ENCODE measurements around the gene BTBD3. TPM values are rescaled to one million over a fixed set of nuclear protein-coding genes. Genes with fewer than 3 reads are reported as not detected.

The BTBD3 gene
- total RNA-seq, 1 donor: 74.3 TPM

GRCh38 chr20:11901127-11901526 lies 16.6 kb upstream of the BTBD3 start:
- peak; percentile 65 for DNase-seq (ENCODE audit: low read depth)
- no peak for TF ChIP-seq CTCF (IDR thresholded peaks at IDR 0.05; ENCODE audit: insufficient read depth, low read depth, low read length)
- H3K4me3 ChIP-seq (ENCODE audit: low read depth, low read length): no peak overlapping the region

- DNase-seq (ENCODE audit: low read depth): peak; percentile 70
- no peak overlapping the region for H3K4me3 ChIP-seq (ENCODE audit: low read depth, low read length)
- TF ChIP-seq CTCF (IDR thresholded peaks at IDR 0.05; ENCODE audit: insufficient read depth, low read depth, low read length): no peak
Observed at GRCh38 chr20:11902285-11902697, 15.4 kb upstream of the BTBD3 start.

DNA sequence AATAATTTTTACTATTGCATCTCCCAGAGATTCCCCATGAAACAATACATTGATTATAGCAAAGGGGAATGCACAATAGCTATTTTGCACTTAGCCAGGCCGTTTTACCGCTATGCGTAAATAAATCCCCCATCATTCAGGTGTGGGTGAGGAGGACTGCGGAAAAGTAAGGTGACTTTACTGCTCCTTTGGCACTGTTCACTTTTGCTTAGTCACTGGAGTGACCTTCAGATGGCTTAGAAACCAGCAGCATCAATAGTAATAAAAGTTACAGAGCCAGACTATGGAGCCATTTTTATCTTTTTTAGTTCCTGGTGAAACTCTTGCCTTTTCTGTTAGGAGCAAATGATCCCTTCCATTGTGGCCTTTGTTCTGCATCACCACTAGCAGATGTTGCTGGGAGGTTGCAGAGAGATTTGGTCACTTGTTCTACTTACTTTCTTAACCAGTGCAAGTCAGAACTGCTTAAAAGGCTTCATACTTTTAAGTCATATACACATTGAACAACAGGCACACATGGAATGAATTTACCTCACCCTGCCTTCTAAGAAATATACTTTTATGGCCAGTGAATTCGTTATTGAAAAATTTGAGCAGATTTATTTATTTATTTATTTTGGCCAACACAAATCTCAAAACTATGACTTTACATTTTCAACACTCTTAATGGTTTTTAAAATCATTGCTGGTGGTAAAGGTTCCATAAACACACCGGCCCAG lies 12.1 kb upstream of the BTBD3 start:
- no peak for DNase-seq (ENCODE audit: low read depth)
- no peak overlapping the region for H3K4me3 ChIP-seq (ENCODE audit: low read depth, low read length)
- TF ChIP-seq CTCF (IDR thresholded peaks at IDR 0.05; ENCODE audit: insufficient read depth, low read depth, low read length): no peak

DNA sequence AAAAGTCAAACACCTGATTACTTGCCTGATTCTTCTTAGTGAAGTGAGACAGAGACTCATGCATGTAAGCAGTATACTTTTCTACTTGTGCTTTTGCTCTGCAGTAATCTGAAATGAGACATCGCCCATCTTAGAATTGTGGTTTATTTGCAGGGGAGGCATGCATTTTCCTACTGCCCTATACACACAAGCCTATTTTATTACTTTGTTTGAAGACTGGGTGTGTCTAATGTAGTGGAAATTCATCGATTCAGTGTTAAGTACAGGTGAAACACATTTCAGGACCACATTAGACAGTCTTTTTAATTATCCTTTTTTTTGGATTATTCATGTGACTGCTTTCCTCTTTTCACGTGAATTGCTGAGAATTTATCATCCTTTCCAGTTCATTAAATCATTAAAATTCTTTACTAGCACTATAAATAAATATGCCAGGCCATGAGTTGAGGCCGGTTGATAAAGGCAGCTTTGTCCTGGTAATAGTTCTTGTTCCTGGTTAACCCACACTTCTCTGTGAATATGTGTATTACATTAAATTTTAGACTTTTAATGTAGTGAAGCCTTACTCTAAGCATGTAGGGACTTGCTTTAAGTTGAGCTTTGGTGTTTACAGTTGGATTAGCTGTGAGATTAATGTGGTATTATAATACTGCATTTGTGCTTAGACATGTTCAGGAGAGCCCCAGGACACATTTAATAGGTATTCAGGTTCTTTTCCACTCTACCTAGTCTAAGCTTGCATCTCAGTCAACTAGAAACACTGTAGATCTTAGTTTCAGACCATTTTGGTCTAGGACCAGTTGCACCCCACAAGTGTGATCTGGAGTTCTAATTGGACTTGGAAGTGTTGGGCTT lies 10.8 kb upstream of the BTBD3 start:
- no peak for TF ChIP-seq CTCF (IDR thresholded peaks at IDR 0.05; ENCODE audit: insufficient read depth, low read depth, low read length)
- H3K4me3 ChIP-seq (ENCODE audit: low read depth, low read length): no peak overlapping the region
- DNase-seq (ENCODE audit: low read depth): no peak

DNA sequence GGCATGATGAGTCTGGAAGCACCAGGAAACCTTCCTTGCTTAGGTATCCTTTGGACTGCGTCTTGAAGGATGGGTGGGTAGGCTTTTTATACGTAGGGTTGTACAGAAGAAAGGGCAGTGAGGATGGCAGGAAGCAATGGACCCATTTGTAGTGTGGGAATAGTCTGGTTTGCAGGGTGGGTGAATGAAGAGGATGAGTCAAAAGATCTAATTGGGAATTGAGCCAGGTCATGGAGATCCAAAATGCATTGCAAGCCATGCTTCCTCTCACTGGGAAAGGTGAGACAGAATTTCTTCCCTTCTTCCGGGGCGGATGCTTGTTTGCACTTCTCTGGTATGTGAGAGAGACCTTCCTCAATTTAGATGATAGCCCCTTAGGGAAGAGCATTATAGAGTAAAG lies 10.1 kb upstream of the BTBD3 start:
- no peak for DNase-seq (ENCODE audit: low read depth)
- H3K4me3 ChIP-seq (ENCODE audit: low read depth, low read length): no peak overlapping the region
- no peak for TF ChIP-seq CTCF (IDR thresholded peaks at IDR 0.05; ENCODE audit: insufficient read depth, low read depth, low read length)

DNA sequence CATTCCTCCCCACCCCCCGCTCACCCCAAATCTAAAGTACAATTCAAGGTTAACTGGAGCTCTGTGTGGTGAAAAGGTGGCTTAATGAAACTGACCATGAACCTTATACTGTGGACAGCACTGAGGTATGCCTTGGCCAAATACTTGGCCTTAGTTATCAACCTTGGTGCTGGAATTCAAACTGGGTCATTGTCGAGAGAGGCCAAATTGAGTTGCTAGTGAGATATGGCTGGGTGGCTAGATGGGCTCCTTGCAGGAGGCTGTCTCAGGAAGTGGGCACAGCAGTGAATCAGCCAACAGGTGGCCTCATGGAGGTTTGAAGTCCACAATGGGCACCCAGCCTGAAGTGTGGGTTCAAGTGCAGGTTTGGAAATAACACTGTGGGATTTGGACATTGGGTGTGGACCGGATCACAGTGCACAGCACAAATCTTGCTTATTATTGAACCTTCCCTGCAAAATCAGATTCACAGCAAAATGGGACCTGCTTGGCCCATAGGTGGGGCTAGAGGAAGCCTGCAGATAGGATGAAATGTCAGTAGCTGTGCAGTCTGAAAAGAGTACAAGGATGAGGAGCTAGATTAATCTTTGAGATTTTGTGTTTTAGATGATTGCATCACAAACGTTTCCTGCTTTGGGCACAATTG lies 5.6 kb upstream of the BTBD3 start:
- DNase-seq (ENCODE audit: low read depth): no peak
- no peak overlapping the region for H3K4me3 ChIP-seq (ENCODE audit: low read depth, low read length)
- peak; percentile 65 for TF ChIP-seq CTCF (IDR thresholded peaks at IDR 0.05; ENCODE audit: insufficient read depth, low read depth, low read length)
